ENCODE results near the gene SCMH1.
A peak's percentile ranks its signal among the peaks of the same experiment; 100 is the strongest.

The SCMH1 gene

GRCh38 chr1:40980068-40980452 is 262.0 kb downstream of the SCMH1 start:
- peak in 1 of 3 donors; percentile 9 for DNase-seq (ENCODE audit: low read depth in 2 of 3, low spot score in 1 of 3)

DNA sequence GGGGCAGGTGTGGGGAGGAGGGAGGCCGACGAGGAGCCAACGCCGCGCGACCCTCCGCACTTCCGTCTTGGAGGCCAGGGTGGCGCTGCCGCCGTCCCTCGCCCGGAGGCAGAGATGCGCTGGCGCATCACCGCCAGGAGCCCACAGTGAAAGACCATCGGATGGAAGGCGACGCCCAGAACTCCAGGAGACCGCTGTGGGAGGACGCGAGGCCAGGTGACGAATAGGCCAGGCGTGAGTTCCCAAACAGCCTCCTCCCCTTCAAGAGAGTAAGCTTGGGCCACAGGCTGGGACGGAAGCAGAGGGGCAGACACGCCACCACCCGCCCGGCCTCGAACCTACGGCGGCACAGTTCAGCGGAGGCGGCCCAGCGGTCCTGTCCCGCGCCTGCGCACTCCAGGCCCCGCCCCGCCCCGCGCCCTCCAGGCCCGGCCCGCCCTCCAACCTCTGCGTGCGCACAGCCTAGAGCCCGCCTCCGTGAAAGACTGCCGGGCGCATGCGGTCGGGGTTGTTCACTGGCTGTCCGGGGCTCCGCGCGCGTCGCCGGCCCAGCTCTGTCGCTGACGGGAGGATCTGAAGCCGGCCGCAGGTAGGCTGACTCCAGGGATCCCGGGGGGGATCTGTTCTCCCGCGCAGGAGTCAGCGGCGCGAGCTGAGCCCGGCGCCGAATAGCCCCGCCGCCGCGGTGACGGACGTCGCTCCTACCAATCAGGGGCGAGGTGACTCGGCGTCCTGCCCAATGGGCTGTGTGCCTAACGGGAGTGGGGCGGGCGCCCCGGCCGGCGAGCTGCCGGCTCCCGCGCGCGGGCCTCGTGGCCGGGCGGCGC is 262.7 kb downstream of the SCMH1 start, which contains the start of gene CTPS1:
TSS of gene CTPS1 (plus strand) at position 456 of the 827 bp plus-strand sequence. CDS start 3,595 bp downstream, outside the sequence.
- DNase-seq (ENCODE audit: low read depth in 2 of 3, low spot score in 1 of 3), result peak; percentile 92 to 95 (median 93)

DNA sequence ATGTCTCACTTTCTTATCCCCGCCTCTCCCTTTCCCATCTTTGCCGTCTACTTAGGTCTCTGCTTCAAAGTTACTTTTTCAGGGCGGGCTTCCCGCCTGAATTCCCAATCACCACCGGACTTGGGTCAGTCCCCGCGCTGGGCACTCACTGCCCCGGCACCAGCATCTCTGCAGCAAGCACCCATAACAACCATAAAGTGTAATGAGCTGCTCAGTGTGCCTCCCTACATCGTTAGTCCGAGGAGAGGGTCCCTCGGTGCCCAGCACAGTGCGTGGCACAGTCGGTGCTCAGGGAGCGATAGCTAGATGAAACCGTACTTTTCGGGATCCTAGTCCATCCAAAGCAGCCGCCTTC is 263.2 kb downstream of the SCMH1 start:
- no peak for DNase-seq (ENCODE audit: low read depth in 2 of 3, low spot score in 1 of 3)

DNA sequence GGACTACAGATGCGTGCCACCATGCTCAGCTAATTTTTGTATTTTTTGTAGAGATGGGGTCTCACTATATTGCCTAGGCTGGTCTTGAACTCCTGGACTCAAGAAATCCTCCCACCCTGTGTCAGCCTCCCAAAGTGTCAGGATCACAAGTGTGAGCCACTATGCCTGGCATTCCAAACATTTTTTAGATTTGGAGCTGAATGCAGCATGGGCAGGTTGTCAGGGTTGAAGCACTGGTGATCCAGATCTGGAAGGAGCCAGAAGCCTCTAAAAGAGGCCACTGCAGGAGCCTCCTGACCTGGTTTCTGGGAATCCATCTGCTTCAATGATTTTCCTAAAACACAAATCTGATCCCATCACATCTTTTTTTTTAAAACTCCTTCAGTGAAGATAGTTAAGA is 264.4 kb downstream of the SCMH1 start:
- DNase-seq (ENCODE audit: low read depth in 2 of 3, low spot score in 1 of 3), result no peak

Data from stimulated activated CD4-positive, alpha-beta T cell treated with anti-CD3 and anti-CD28 coated beads, Interleukin-12 subunit alpha, Interleukin-12 subunit beta, amount 100 ng/mL, for 48 hours (primary cell).